Fibroblast of lung (primary cell): Measurements from ENCODE around the gene MIA2. TPM values are rescaled to one million over a fixed set of nuclear protein-coding genes. Genes with fewer than 3 reads are reported as not detected.
"Not testable (repeated sequence)": the region's sequence is repeated elsewhere in the genome, so short reads cannot be mapped to it uniquely, and the experiment has no call there.

Experiments used
- DNase-seq, 2 donors: peaks; one replicate each; pipeline versions ENCODE4 v3.0.0 to v3.0.0-alpha.2; 2010; ENCODE audit warnings: low read depth in 2 of 2
- H2AFZ ChIP-seq: 2 replicates; pipeline ENCODE4 v1.5.1; 2012; ENCODE audit warnings: low read length, control low read depth, inconsistent platforms
- H3K27ac ChIP-seq: 2 replicates; pipeline ENCODE4 v1.5.1; 2011; ENCODE audit warnings: low read length, control low read depth; ENCODE audit not compliant: insufficient read depth
- H3K27me3 ChIP-seq: 2 replicates; pipeline ENCODE4 v1.5.1; 2011; ENCODE audit warnings: mild to moderate bottlenecking, low read length; ENCODE audit not compliant: control insufficient read depth, insufficient read depth
- H3K36me3 ChIP-seq: 2 replicates; pipeline ENCODE4 v1.5.1; 2011; ENCODE audit warnings: low read length; ENCODE audit not compliant: control insufficient read depth, insufficient read depth
- H3K4me1 ChIP-seq: 2 replicates; pipeline ENCODE4 v1.5.1; 2011; ENCODE audit warnings: low read length; ENCODE audit not compliant: control insufficient read depth, insufficient read depth; ENCODE audit errors: extremely low read depth
- H3K4me2 ChIP-seq: 2 replicates; pipeline ENCODE4 v1.5.1; 2011; ENCODE audit warnings: low read length, control low read depth; ENCODE audit not compliant: insufficient read depth; ENCODE audit errors: extremely low read depth
- H3K4me3 ChIP-seq, 4 experiments: fragments of 200-600 bp in 1 of 4; sonication (generic) in 1 of 4; replicated peaks in 1 of 4; 2 replicates each; pipeline ENCODE4 v1.5.1; 2011 to 2016; ENCODE audit warnings: low read length in 4 of 4, low read depth in 3 of 4, mild to moderate bottlenecking in 3 of 4, control low read depth in 2 of 4, inconsistent platforms in 1 of 4, mixed read lengths in 1 of 4; ENCODE audit not compliant: insufficient read depth in 1 of 4; ENCODE audit errors: control extremely low read depth in 1 of 4
- H3K79me2 ChIP-seq: 2 replicates; pipeline ENCODE4 v1.5.1; 2012; ENCODE audit warnings: mild to moderate bottlenecking, low read length, inconsistent platforms; ENCODE audit not compliant: control insufficient read depth, insufficient read depth
- H3K9ac ChIP-seq: 2 replicates; pipeline ENCODE4 v1.5.1; 2011; ENCODE audit warnings: mild to moderate bottlenecking, low read length, control low read depth; ENCODE audit not compliant: insufficient read depth
- H3K9me3 ChIP-seq: 2 replicates; pipeline ENCODE4 v1.5.1; 2012; ENCODE audit warnings: low read depth, low read length; ENCODE audit not compliant: control insufficient read depth, insufficient read depth
- H4K20me1 ChIP-seq: 2 replicates; pipeline ENCODE4 v1.5.1; 2011; ENCODE audit warnings: low read length; ENCODE audit not compliant: control insufficient read depth, insufficient read depth; ENCODE audit errors: extremely low read depth
- EZH2 ChIP-seq: IDR thresholded peaks from 2 replicates; pipeline ENCODE4 v1.5.1; 2012; ENCODE audit warnings: low read length, control low read depth, mild to moderate bottlenecking; ENCODE audit errors: missing control alignments
- polyA plus RNA-seq, 2 donors: library from polyadenylated mRNA; depleted of rRNA in 1 of 2; stranded (reverse) in 1 of 2; unstranded in 1 of 2; fragments of >200 nt; gene quantifications; 2 replicates each; pipeline ENCODE4 v1.2.1, GENCODE V29; 2011 to 2012; ENCODE audit warnings: missing spikeins in 1 of 2
- total RNA-seq: library from RNA; depleted of rRNA; stranded (reverse); fragments of >200 nt; gene quantifications from 2 replicates; pipeline ENCODE4 v1.2.1, GENCODE V29; 2014
- TF ChIP-seq, protein P1 (sequence below), 2 donors: IDR thresholded peaks in 1 of 2; conservative IDR thresholded peaks in 1 of 2; 1 replicate in 1 of 2; 2 replicates in 1 of 2; pipeline ENCODE4 v1.5.1; 2011 to 2012; ENCODE audit warnings: low read length in 2 of 2, control low read depth in 1 of 2, inconsistent platforms in 1 of 2, low read depth in 1 of 2, mild to moderate bottlenecking in 1 of 2

The MIA2 gene
- total and polyA plus RNA-seq, 2 donors (not counting 1 experiment from before 2014, with no cell fraction given), result 9.7 to 15.0 TPM

DNA sequence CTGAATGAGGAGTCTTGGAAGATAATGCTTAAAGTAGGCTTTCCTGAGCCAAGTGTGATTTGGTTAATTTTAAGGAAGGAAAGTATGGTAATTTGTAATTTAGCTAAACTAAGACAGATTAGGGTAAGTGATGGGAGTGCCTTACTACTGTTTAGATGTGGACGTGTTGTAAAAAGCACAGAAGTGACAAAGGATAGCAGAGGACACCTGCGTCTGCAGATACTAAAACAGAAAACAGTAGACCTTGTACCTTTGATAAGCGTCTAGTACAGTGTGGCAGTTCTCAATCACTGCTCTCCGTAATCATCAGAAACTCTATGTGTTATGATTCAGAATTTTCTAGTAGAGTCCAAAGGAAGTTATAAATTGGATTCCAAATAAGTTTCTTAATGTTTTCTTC lies 58.0 kb downstream of the MIA2 start:
- Histone ChIP-seq H3K4me1 (no peaks in the 10 kb centered on the region), H3K4me2 (no peak overlapping the region), H3K9me3 (no peaks in the 10 kb centered on the region), H3K36me3 (no peaks in the 10 kb centered on the region), H4K20me1 (no peaks in the 10 kb centered on the region), H3K79me2 (no peaks in the 10 kb centered on the region), H3K9ac (no peak overlapping the region), H3K27ac (no peak overlapping the region), H2AFZ (no peak overlapping the region), H3K27me3 (no peaks in the 10 kb centered on the region), H3K4me3 (no peak overlapping the region)
- TF ChIP-seq EZH2, result no peak
- TF ChIP-seq, protein P1, sequence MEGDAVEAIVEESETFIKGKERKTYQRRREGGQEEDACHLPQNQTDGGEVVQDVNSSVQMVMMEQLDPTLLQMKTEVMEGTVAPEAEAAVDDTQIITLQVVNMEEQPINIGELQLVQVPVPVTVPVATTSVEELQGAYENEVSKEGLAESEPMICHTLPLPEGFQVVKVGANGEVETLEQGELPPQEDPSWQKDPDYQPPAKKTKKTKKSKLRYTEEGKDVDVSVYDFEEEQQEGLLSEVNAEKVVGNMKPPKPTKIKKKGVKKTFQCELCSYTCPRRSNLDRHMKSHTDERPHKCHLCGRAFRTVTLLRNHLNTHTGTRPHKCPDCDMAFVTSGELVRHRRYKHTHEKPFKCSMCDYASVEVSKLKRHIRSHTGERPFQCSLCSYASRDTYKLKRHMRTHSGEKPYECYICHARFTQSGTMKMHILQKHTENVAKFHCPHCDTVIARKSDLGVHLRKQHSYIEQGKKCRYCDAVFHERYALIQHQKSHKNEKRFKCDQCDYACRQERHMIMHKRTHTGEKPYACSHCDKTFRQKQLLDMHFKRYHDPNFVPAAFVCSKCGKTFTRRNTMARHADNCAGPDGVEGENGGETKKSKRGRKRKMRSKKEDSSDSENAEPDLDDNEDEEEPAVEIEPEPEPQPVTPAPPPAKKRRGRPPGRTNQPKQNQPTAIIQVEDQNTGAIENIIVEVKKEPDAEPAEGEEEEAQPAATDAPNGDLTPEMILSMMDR (conservative IDR thresholded peaks at IDR 0.05 in 1 of 2, IDR thresholded peaks at IDR 0.05 in 1 of 2; ENCODE audit: low read depth in 1 of 2, low read length in 2 of 2), result no peak
- no peak for DNase-seq

DNA sequence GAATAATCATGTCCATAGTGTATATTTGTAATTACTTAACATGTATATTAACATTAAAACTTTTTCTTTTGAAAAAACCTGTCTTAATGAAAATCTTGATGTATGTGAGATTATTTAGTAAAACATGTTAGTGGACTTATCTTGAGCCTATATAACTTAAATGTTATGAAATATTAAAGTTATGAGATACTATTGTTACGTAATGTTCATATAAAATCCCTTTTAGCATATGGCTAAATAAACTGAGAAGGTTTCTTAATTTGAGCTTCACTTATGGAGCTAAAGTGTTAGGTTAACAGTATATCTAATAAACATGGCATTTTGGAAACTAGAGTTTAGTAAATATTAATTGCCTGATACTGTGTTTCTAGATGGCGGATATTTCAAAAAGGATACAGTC lies 59.9 kb downstream of the MIA2 start:
- H3K4me1 ChIP-seq, result no peaks in the 10 kb centered on the region
- TF ChIP-seq, protein P1 (conservative IDR thresholded peaks at IDR 0.05 in 1 of 2, IDR thresholded peaks at IDR 0.05 in 1 of 2; ENCODE audit: low read depth in 1 of 2, low read length in 2 of 2), result no peak
- no peak for TF ChIP-seq EZH2
- H2AFZ ChIP-seq, result no peak overlapping the region
- H4K20me1 ChIP-seq, result no peaks in the 10 kb centered on the region
- H3K79me2 ChIP-seq, result no peaks in the 10 kb centered on the region
- H3K36me3 ChIP-seq, result no peaks in the 10 kb centered on the region
- no peaks in the 10 kb centered on the region for H3K27me3 ChIP-seq
- no peaks in the 10 kb centered on the region for H3K9me3 ChIP-seq
- H3K4me3 ChIP-seq, result no peak overlapping the region
- H3K9ac ChIP-seq, result no peak overlapping the region
- no peak overlapping the region for H3K27ac ChIP-seq
- DNase-seq, result no peak
- no peak overlapping the region for H3K4me2 ChIP-seq

DNA sequence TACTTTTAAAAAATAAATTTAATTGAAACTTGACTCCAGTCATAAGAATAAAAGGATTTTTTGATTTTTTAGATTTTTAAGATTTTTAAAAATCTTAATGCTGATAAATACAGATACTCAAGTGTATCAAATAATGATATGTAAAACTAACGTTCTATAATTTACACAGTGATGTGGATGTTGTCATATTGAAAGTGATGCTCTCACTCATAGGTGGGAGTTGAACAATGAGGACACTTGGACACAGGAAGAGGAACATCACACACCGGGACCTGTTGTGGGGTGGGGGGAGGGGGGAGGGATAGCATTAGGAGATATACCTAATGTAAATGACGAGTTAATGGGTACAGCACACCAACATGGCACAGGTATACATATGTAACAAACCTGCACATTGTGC lies 66.7 kb downstream of the MIA2 start:
- DNase-seq, H4K20me1 ChIP-seq, H3K4me3 ChIP-seq, H3K4me2 ChIP-seq, H3K27ac ChIP-seq, H3K9ac ChIP-seq, H3K79me2 ChIP-seq, H2AFZ ChIP-seq, H3K9me3 ChIP-seq, H3K36me3 ChIP-seq, H3K4me1 ChIP-seq, H3K27me3 ChIP-seq: not testable (repeated sequence)
